GM10266 (cell line): Measurements from ENCODE around the gene ACP5.
A peak's percentile ranks its signal among the peaks of the same experiment; 100 is the strongest.

Source experiments
- DNase-seq: peaks from one replicate; pipeline ENCODE4 v3.0.0; 2012; ENCODE audit errors: extremely low spot score
- TF ChIP-seq, protein P1 (sequence below): IDR thresholded peaks from 2 replicates; pipeline ENCODE4 v1.5.1; 2012; ENCODE audit warnings: mild to moderate bottlenecking, low read depth; ENCODE audit not compliant: control insufficient read depth, insufficient read depth; ENCODE audit errors: missing control alignments

The ACP5 gene

GRCh38 chr19:11528551-11529341 is 48.7 kb downstream of the ACP5 start, which contains the start of gene ECSIT:
Gene ECSIT, minus strand, starts transcription at chr19:11529134. Its CDS starts 9,964 bp downstream, at chr19:11519170.
- peak; percentile 97 for DNase-seq
- TF ChIP-seq, protein P1, sequence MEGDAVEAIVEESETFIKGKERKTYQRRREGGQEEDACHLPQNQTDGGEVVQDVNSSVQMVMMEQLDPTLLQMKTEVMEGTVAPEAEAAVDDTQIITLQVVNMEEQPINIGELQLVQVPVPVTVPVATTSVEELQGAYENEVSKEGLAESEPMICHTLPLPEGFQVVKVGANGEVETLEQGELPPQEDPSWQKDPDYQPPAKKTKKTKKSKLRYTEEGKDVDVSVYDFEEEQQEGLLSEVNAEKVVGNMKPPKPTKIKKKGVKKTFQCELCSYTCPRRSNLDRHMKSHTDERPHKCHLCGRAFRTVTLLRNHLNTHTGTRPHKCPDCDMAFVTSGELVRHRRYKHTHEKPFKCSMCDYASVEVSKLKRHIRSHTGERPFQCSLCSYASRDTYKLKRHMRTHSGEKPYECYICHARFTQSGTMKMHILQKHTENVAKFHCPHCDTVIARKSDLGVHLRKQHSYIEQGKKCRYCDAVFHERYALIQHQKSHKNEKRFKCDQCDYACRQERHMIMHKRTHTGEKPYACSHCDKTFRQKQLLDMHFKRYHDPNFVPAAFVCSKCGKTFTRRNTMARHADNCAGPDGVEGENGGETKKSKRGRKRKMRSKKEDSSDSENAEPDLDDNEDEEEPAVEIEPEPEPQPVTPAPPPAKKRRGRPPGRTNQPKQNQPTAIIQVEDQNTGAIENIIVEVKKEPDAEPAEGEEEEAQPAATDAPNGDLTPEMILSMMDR: no peak
